SK-N-SH treated with all-trans-retinoic acid at 6 μM for 48 hours (cell line): Measurements from ENCODE around the gene TEX14.
"Not testable (repeated sequence)": the region's sequence is repeated elsewhere in the genome, so short reads cannot be mapped to it uniquely, and the experiment has no call there.

Experiments used
- ARNTL ChIP-seq: fragments of 450-650 bp; formaldehyde crosslinking; IDR thresholded peaks from 2 replicates; pipeline ENCODE4 v1.5.0; 2020; ENCODE audit warnings: low read depth, mild to moderate bottlenecking, moderate library complexity, borderline replicate concordance
- ISL1 ChIP-seq: fragments of 250-450 bp; sonication (Bioruptor Pico); IDR thresholded peaks from 2 replicates; pipeline ENCODE4 v2.1.2; 2022; ENCODE audit warnings: mild to moderate bottlenecking, moderate library complexity
- TCF4 ChIP-seq: fragments of 250-450 bp; sonication (Bioruptor Pico); IDR thresholded peaks from 2 replicates; pipeline ENCODE4 v1.8.0; 2021; ENCODE audit warnings: mild to moderate bottlenecking, moderate library complexity, borderline replicate concordance
- ZFP3 ChIP-seq: fragments of 250-450 bp; sonication (Bioruptor Pico); IDR thresholded peaks from 2 replicates; pipeline ENCODE4 v1.5.0; 2020; ENCODE audit warnings: mild to moderate bottlenecking, moderate library complexity
- TF ChIP-seq, protein P1 (sequence below): fragments of 250-450 bp; sonication (Bioruptor Pico); IDR thresholded peaks from 2 replicates; pipeline ENCODE4 v1.5.1; 2020; ENCODE audit warnings: low read depth, mild to moderate bottlenecking, moderate library complexity
- TF ChIP-seq, protein P2 (sequence below): fragments of 250-450 bp; sonication (Bioruptor Pico); IDR thresholded peaks from 2 replicates; pipeline ENCODE4 v1.8.0; 2020; ENCODE audit warnings: mild to moderate bottlenecking, moderate library complexity, borderline replicate concordance

DNA sequence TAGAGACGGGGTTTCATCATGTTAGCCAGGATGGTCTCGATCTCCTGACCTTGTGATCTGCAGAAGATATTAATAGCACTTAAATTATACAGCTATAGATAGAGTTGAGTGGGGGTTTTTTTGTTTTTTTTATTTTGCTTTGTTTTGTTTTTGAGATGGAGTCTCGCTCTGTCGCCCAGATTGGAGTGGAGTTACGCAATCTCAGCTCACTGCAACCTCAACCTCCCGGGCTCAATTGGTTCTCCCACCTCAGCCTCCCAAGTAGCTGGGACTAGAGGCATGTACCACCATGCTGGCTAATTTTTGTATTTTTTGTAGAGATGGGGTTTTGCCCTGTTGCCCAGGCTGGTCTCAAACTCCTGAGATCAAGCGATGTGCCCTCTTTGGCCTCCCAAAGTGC is 1.8 kb downstream of the TEX14 start:
- TF ChIP-seq, protein P1, sequence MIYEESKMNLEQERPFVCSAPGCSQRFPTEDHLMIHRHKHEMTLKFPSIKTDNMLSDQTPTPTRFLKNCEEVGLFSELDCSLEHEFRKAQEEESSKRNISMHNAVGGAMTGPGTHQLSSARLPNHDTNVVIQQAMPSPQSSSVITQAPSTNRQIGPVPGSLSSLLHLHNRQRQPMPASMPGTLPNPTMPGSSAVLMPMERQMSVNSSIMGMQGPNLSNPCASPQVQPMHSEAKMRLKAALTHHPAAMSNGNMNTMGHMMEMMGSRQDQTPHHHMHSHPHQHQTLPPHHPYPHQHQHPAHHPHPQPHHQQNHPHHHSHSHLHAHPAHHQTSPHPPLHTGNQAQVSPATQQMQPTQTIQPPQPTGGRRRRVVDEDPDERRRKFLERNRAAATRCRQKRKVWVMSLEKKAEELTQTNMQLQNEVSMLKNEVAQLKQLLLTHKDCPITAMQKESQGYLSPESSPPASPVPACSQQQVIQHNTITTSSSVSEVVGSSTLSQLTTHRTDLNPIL (CRISPR knock-in tag), result not testable (repeated sequence)
- TF ChIP-seq ARNTL (CRISPR knock-in tag); ZFP3 (CRISPR knock-in tag); TCF4 (CRISPR knock-in tag); ISL1: not testable (repeated sequence)
- TF ChIP-seq, protein P2, sequence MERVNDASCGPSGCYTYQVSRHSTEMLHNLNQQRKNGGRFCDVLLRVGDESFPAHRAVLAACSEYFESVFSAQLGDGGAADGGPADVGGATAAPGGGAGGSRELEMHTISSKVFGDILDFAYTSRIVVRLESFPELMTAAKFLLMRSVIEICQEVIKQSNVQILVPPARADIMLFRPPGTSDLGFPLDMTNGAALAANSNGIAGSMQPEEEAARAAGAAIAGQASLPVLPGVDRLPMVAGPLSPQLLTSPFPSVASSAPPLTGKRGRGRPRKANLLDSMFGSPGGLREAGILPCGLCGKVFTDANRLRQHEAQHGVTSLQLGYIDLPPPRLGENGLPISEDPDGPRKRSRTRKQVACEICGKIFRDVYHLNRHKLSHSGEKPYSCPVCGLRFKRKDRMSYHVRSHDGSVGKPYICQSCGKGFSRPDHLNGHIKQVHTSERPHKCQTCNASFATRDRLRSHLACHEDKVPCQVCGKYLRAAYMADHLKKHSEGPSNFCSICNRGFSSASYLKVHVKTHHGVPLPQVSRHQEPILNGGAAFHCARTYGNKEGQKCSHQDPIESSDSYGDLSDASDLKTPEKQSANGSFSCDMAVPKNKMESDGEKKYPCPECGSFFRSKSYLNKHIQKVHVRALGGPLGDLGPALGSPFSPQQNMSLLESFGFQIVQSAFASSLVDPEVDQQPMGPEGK, result not testable (repeated sequence)
